GM18505 (cell line): ENCODE measurements around the gene DHRSX.
"Not testable (repeated sequence)": the region's sequence is repeated elsewhere in the genome, so short reads cannot be mapped to it uniquely, and the experiment has no call there.

Experiments used
- ATAC-seq: cut with Tn5 transposase; IDR thresholded peaks from one replicate; pipeline ENCODE4 v1.9.1; 2021; ENCODE audit not compliant: unreplicated experiment
- POLR2A ChIP-seq: IDR thresholded peaks from 4 replicates; pipeline ENCODE4 v1.6.1; 2011; ENCODE audit warnings: borderline replicate concordance; ENCODE audit not compliant: insufficient read depth, insufficient read length; ENCODE audit errors: extremely low read depth

Gene DHRSX

GRCh38 chrX:2313864-2314640 is 186.7 kb downstream of the DHRSX start:
- no peak for ATAC-seq
- TF ChIP-seq POLR2A: no peak

GRCh38 chrX:2312061-2312591 is 188.7 kb downstream of the DHRSX start:
- ATAC-seq: not testable (repeated sequence)

GRCh38 chrX:2311501-2311900 is 189.3 kb downstream of the DHRSX start:
- no peak for TF ChIP-seq POLR2A
- ATAC-seq: no peak

GRCh38 chrX:2301901-2302300 is 198.9 kb downstream of the DHRSX start:
- no peak for ATAC-seq
- TF ChIP-seq POLR2A: no peak

GRCh38 chrX:2299871-2300270 is 200.9 kb downstream of the DHRSX start:
- no peak for TF ChIP-seq POLR2A
- ATAC-seq: no peak

GRCh38 chrX:2286731-2287130 is 214.0 kb downstream of the DHRSX start:
- ATAC-seq: no peak
- no peak for TF ChIP-seq POLR2A

GRCh38 chrX:2284601-2285000 is 216.2 kb downstream of the DHRSX start:
- TF ChIP-seq POLR2A: no peak
- ATAC-seq: no peak

- no peak for TF ChIP-seq POLR2A
- ATAC-seq: no peak
These were observed 216.6 kb downstream of the DHRSX start for GRCh38 chrX:2284133-2284532.

GRCh38 chrX:2283111-2283859 is 217.5 kb downstream of the DHRSX start:
- no peak for ATAC-seq
- TF ChIP-seq POLR2A: no peak

GRCh38 chrX:2282490-2283090 is 218.2 kb downstream of the DHRSX start:
- no peak for ATAC-seq

GRCh38 chrX:2272337-2272736 is 228.4 kb downstream of the DHRSX start:
- no peak for ATAC-seq
- no peak for TF ChIP-seq POLR2A

More at GRCh38 chrX:2282490-2283090, 218.2 kb downstream of the DHRSX start:
- no peak for TF ChIP-seq POLR2A

- not testable (repeated sequence) for ATAC-seq
These were observed 229.2 kb downstream of the DHRSX start for GRCh38 chrX:2271595-2271994.

- not testable (repeated sequence) for ATAC-seq
These were observed 230.0 kb downstream of the DHRSX start for GRCh38 chrX:2270783-2271182.

GRCh38 chrX:2267890-2268289 is 232.9 kb downstream of the DHRSX start:
- no peak for TF ChIP-seq POLR2A
- no peak for ATAC-seq
